Adrenal gland (tissue), 12 donors: ENCODE measurements around the gene ITGB3BP. TPM values are rescaled to one million over a fixed set of nuclear protein-coding genes. Genes with fewer than 3 reads are reported as not detected.

Experiments used
- DNase-seq, 7 donors: peaks; one replicate each; pipeline ENCODE4 v3.0.0-alpha.2; 2019 to 2020
- H3K27ac ChIP-seq, 5 donors: fragments of 200-600 bp; sonication (generic) in 4 of 5; 1 replicate in 3 of 5; 2 replicates in 2 of 5; pipeline versions ENCODE4 v1.5.1 to v1.8.0; 2016 to 2020; ENCODE audit warnings: mild to moderate bottlenecking in 1 of 5
- H3K27me3 ChIP-seq: fragments of 200-600 bp; 2 replicates; pipeline ENCODE4 v1.8.0; 2021
- H3K36me3 ChIP-seq, 2 donors: fragments of 200-600 bp; replicated peaks in 1 of 2; 1 replicate in 1 of 2; 2 replicates in 1 of 2; pipeline versions ENCODE4 v1.5.1 to v1.8.0; 2018 to 2022
- H3K4me1 ChIP-seq, 2 donors: fragments of 200-600 bp; replicated peaks in 1 of 2; 1 replicate in 1 of 2; 2 replicates in 1 of 2; pipeline versions ENCODE4 v1.5.1 to v1.8.0; 2018 to 2021
- H3K4me3 ChIP-seq, 4 donors: fragments of 200-600 bp; sonication (generic) in 3 of 4; one replicate each; pipeline ENCODE4 v1.5.1; 2016 to 2018
- H3K9me3 ChIP-seq, 3 donors: fragments of 200-600 bp; sonication (generic) in 1 of 3; replicated peaks in 1 of 3; 1 replicate in 2 of 3; 2 replicates in 1 of 3; pipeline versions ENCODE4 v1.5.1 to v1.8.0; 2016 to 2021
- POLR2A ChIP-seq, 2 donors: fragments of 450-650 bp; IDR thresholded peaks; one replicate each; pipeline ENCODE4 v1.6.1; 2017; ENCODE audit warnings: antibody characterized with exemption in 2 of 2, mild to moderate bottlenecking in 2 of 2, moderate library complexity in 1 of 2
- WGBS, 4 donors: extraction: QIAGEN DNeasy Blood & Tissue Kit in 2 of 4; methylation state at CpG; one replicate each; pipeline versions ENCODE4 v1.1.5 to v1.1.7; 2013 to 2017; 5-methylcytosine and 5-hydroxymethylcytosine counted together
- intact Hi-C, 2 donors: fragments of 100-400 bp; cut with DNase I; formaldehyde crosslinking; loops; one replicate each; pipeline versions ENCODE4 v1.14.1 to v1.15.0; 2022 to 2023
- polyA plus RNA-seq, 3 donors: library from polyadenylated mRNA; stranded (reverse); fragments of 200-250 nt in 2 of 3; fragments of 350-450 nt in 1 of 3; fragmentation: Illumina TruSeq in 1 of 3; extraction: RNeasy Lipid Tissue Mini Kit (QIAGEN cat#74804) in 1 of 3; gene quantifications; one replicate each; pipeline ENCODE4 v1.2.3, GENCODE V29; 2013 to 2014
- total RNA-seq, 9 donors: library from RNA; depleted of rRNA in 4 of 9; stranded (reverse); fragments of >200 nt in 4 of 9; fragments of 120-200 nt in 1 of 9; fragmentation: NEBNext Ultra II Directional in 1 of 9; extraction: Animal tissue kit (Norgen Biotek cat#: 25700) in 1 of 9; gene quantifications; one replicate each; pipeline versions ENCODE4 v1.1.0 to v1.2.4, GENCODE V29; 2013 to 2023
- TF ChIP-seq, protein P1 (sequence below), 6 experiments: fragments of 450-650 bp in 4 of 6; fragments of 200-600 bp in 2 of 6; sonication (generic) in 1 of 6; IDR thresholded peaks; 1 replicate in 5 of 6; 2 replicates in 1 of 6; pipeline versions ENCODE4 v1.5.1 to v1.8.0; 2016 to 2021; ENCODE audit warnings: antibody characterized with exemption in 6 of 6, mild to moderate bottlenecking in 2 of 6, moderate library complexity in 1 of 6
- donor health status: healthy with polysubstance abuse.
- donor health status: Bipolar disorder and iron deficiency.
- donor health status: DM: yes; HTN: yes; CAD: no.
- donor health status: DM: no; HTN: no; CAD: no.
- donor health status: DM: no; HTN: no; CAD: no.
- donor health status: DM: yes; HTN: yes; CAD: no.

The ITGB3BP gene
- total and polyA plus RNA-seq, 12 donors: 2.4 to 50.2 (median 27.7) TPM

DNA sequence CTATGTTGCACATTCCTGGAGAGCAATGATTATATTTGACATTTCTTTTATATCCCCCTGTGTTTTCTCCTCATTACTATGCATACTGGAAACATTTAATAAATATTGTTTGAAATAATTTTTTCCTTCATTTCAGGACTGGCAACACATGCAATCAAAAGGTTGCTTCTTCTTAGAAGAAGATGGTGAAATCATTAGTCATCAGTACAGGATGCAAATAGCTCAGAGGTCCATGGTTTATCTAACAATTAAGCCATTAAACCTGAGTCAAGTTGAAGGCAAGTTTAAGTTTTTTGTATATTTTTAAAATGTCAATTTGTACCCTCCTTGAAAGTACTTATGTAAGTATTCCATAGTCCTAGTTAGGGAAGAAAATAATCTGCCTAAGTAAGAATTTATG lies 22.8 kb upstream of the ITGB3BP start:
- H3K4me3 ChIP-seq: no peak overlapping the region
- H3K36me3 ChIP-seq: no peaks in the 10 kb centered on the region
- no peaks in the 10 kb centered on the region for H3K27me3 ChIP-seq
- no peak for TF ChIP-seq POLR2A (IDR thresholded peaks at IDR 0.05)
- TF ChIP-seq, protein P1, sequence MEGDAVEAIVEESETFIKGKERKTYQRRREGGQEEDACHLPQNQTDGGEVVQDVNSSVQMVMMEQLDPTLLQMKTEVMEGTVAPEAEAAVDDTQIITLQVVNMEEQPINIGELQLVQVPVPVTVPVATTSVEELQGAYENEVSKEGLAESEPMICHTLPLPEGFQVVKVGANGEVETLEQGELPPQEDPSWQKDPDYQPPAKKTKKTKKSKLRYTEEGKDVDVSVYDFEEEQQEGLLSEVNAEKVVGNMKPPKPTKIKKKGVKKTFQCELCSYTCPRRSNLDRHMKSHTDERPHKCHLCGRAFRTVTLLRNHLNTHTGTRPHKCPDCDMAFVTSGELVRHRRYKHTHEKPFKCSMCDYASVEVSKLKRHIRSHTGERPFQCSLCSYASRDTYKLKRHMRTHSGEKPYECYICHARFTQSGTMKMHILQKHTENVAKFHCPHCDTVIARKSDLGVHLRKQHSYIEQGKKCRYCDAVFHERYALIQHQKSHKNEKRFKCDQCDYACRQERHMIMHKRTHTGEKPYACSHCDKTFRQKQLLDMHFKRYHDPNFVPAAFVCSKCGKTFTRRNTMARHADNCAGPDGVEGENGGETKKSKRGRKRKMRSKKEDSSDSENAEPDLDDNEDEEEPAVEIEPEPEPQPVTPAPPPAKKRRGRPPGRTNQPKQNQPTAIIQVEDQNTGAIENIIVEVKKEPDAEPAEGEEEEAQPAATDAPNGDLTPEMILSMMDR (IDR thresholded peaks at IDR 0.05): no peak
- no peak overlapping the region for H3K27ac ChIP-seq
- H3K4me1 ChIP-seq: no peaks in the 10 kb centered on the region
- no peaks in the 10 kb centered on the region for H3K9me3 ChIP-seq
- DNase-seq: no peak
- intact Hi-C loops: no loop called here

DNA sequence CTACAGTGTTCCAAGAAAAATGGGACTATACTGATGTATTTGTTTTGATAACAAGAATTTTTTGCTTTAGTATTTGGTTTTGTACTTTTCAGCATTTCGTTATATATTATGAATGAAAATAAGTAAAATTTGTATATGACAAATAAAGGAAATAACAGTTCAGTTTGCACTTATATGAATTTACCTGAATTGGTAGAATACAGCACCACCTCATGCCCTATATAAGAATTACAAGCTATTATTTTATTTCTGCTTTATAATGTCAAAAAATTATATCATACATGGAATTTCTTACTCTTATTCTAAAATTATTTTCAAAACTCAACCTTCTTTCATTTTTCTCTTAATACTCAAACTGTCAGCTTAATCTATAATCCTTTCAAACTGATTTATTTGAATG lies 14.9 kb upstream of the ITGB3BP start:
- intact Hi-C loops: no loop called here

DNA sequence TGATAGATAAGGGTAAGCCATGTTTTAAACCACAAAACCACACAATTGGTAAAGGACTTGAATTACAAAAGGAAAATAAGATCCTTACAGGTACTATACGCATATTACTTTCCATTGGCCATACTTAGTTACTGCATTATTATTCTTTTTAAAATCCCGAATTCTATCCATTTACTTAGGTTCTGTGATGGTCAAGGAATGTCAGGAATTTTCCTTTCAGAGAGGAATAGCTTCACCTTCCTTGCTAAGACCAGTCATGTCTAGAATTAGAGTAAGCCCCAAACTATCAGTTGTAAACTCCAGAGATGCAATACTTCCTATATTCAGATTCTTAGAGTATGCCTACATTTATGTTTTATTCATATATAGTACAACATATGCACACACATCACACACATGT lies 14.0 kb upstream of the ITGB3BP start:
- no peak overlapping the region for H3K27ac ChIP-seq
- TF ChIP-seq, protein P1 (IDR thresholded peaks at IDR 0.05): no peak
- TF ChIP-seq POLR2A (IDR thresholded peaks at IDR 0.05): no peak
- H3K36me3 ChIP-seq: no peaks in the 10 kb centered on the region
- no peak overlapping the region for H3K4me3 ChIP-seq
- H3K9me3 ChIP-seq: no peaks in the 10 kb centered on the region
- H3K27me3 ChIP-seq: no peaks in the 10 kb centered on the region
- DNase-seq: no peak
- intact Hi-C loops: no loop called here
- 64 to 88% (median 86%) methylated on average over 2 of the region's 2 CpGs for WGBS, 4 donors
- H3K4me1 ChIP-seq: no peaks in the 10 kb centered on the region

More for the DNA sequence above, 14.9 kb upstream of the ITGB3BP start:
- TF ChIP-seq, protein P1 (IDR thresholded peaks at IDR 0.05): peak in 5 of 6 experiments; percentile 16 to 53 (median 45)
- no peak for TF ChIP-seq POLR2A (IDR thresholded peaks at IDR 0.05)
- 45 to 68% (median 54%) methylated on average over 1 of the region's 1 CpG for WGBS, 4 donors
- no peak overlapping the region for H3K4me3 ChIP-seq
- H3K27me3 ChIP-seq: no peaks in the 10 kb centered on the region
- DNase-seq: no peak
- no peaks in the 10 kb centered on the region for H3K4me1 ChIP-seq
- no peak overlapping the region for H3K27ac ChIP-seq
- no peaks in the 10 kb centered on the region for H3K36me3 ChIP-seq
- no peaks in the 10 kb centered on the region for H3K9me3 ChIP-seq

DNA sequence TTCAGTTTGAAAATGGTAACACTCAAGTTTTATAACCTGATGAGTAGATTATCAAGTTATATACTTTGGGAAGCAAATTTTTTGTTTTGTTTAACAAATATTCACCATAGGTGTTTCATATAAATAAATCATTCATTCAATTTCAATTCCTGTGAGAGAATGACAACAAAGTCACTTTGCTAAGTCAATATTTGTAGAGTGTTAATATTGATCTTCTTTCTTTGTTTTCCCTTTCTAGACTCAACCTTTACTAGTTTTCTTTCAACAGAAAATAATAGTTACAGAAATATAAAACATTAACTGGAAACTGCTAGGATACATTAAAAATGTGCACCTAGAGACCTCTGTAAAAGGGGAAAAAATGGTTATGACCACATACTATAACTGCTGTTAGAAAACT lies 11.4 kb upstream of the ITGB3BP start:
- no peaks in the 10 kb centered on the region for H3K4me1 ChIP-seq
- no peak overlapping the region for H3K4me3 ChIP-seq
- intact Hi-C loops: no loop called here
- no peaks in the 10 kb centered on the region for H3K36me3 ChIP-seq
- no peaks in the 10 kb centered on the region for H3K27me3 ChIP-seq
- H3K27ac ChIP-seq: no peak overlapping the region
- no peak for DNase-seq
- no peaks in the 10 kb centered on the region for H3K9me3 ChIP-seq
- TF ChIP-seq POLR2A (IDR thresholded peaks at IDR 0.05): no peak
- TF ChIP-seq, protein P1 (IDR thresholded peaks at IDR 0.05): no peak
